GM18858 (cell line): ENCODE results near the gene DGCR8.

Experiments
- ATAC-seq: cut with Tn5 transposase; IDR thresholded peaks from one replicate; pipeline ENCODE4 v1.9.1; 2021; ENCODE audit not compliant: unreplicated experiment

Gene DGCR8

GRCh38 chr22:20135806-20136602, 56.0 kb downstream of the DGCR8 start:
- ATAC-seq: no peak

GRCh38 chr22:20136603-20136873, 56.5 kb downstream of the DGCR8 start:
- ATAC-seq: no peak

GRCh38 chr22:20137113-20137512, 57.1 kb downstream of the DGCR8 start:
- ATAC-seq: no peak

GRCh38 chr22:20137671-20138416, 57.8 kb downstream of the DGCR8 start:
- ATAC-seq: no peak

- ATAC-seq: no peak
These were observed 58.3 kb downstream of the DGCR8 start for GRCh38 chr22:20138417-20138738.

- no peak for ATAC-seq
These were observed 58.8 kb downstream of the DGCR8 start for GRCh38 chr22:20138868-20139267.

- ATAC-seq: no peak
These were observed 59.5 kb downstream of the DGCR8 start for GRCh38 chr22:20139391-20140106.

- no peak for ATAC-seq
These were observed 60.0 kb downstream of the DGCR8 start for GRCh38 chr22:20140107-20140445.

- ATAC-seq: no peak
These were observed 60.5 kb downstream of the DGCR8 start for GRCh38 chr22:20140521-20140964.

- no peak for ATAC-seq
These were observed 61.4 kb downstream of the DGCR8 start for GRCh38 chr22:20141186-20142077.

GRCh38 chr22:20142711-20143621, 62.9 kb downstream of the DGCR8 start:
- ATAC-seq: no peak

GRCh38 chr22:20143883-20144665, 64.0 kb downstream of the DGCR8 start:
- no peak for ATAC-seq

GRCh38 chr22:20145206-20145831, 65.3 kb downstream of the DGCR8 start:
- ATAC-seq: no peak

GRCh38 chr22:20145832-20146223, 65.8 kb downstream of the DGCR8 start:
- no peak for ATAC-seq

- ATAC-seq: no peak
These were observed 66.7 kb downstream of the DGCR8 start for GRCh38 chr22:20146777-20147176.

GRCh38 chr22:20147237-20147988, 67.4 kb downstream of the DGCR8 start:
- no peak for ATAC-seq

GRCh38 chr22:20148414-20148813, 68.4 kb downstream of the DGCR8 start:
- no peak for ATAC-seq
